Measurements from ENCODE around the gene B3GAT2. TPM values are rescaled to one million over a fixed set of nuclear protein-coding genes. Genes with fewer than 3 reads are reported as not detected.
A peak's percentile ranks its signal among the peaks of the same experiment; 100 is the strongest.

The B3GAT2 gene
- polyA plus RNA-seq, 1 of the 3 experiments (the other 2 are of a cell fraction): under 0.01 TPM

DNA sequence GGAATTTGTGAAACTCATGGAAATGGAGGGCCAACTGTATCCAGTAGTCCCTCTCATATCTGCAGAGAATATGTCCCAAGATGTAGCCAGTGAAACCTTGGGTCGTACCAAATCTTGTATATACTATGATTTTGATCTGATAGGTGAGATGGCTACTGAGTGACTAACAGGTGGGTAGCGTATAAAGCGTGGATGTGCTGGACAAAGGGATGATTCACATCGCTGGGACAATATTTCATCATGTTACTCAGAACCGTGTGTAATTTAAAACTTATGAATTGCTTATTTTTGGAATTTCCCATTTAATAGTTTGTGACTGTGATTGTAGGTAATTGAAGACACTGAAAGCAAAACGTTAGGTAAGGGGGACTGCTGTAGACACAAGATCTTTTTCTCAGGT is 145.1 kb downstream of the B3GAT2 start:
- H3K4me2 ChIP-seq: no peak overlapping the region
- H3K79me2 ChIP-seq (ENCODE audit: insufficient read depth): no peaks in the 10 kb centered on the region
- no peaks in the 10 kb centered on the region for H3F3A ChIP-seq (replicated peaks; ENCODE audit: insufficient read depth)
- no peaks in the 10 kb centered on the region; a peak in 1 of 4 replicates for H3K4me1 ChIP-seq (ENCODE audit: control insufficient read depth in 1 of 2, insufficient read depth in 2 of 2, low read depth in 1 of 2, low read length in 1 of 2)
- no peaks in the 10 kb centered on the region for H3K9me2 ChIP-seq
- WGBS (ENCODE audit: low lambda C conversion rate): 46% methylated on average over 6 of the region's 6 CpGs
- no peaks in the 10 kb centered on the region for H3K9me3 ChIP-seq
- no peak for DNase-seq
- no peak overlapping the region for H3K4me3 ChIP-seq (ENCODE audit: low read depth in 2 of 2, low read length in 1 of 2)
- peaks cover 0 to 8% of the 10 kb centered on the region in 2 experiments for H3K36me3 ChIP-seq (replicated peaks in 1 of 2; ENCODE audit: control insufficient read depth in 1 of 2, insufficient read depth in 2 of 2, low read length in 1 of 2)
- H4K20me1 ChIP-seq (ENCODE audit: insufficient read depth): no peaks in the 10 kb centered on the region
- POLR2A ChIA-PET: no interaction called here
- CTCF ChIA-PET: no interaction called here
- no peak overlapping the region for H2AFZ ChIP-seq (ENCODE audit: low read depth)
- TF ChIP-seq, protein P1, sequence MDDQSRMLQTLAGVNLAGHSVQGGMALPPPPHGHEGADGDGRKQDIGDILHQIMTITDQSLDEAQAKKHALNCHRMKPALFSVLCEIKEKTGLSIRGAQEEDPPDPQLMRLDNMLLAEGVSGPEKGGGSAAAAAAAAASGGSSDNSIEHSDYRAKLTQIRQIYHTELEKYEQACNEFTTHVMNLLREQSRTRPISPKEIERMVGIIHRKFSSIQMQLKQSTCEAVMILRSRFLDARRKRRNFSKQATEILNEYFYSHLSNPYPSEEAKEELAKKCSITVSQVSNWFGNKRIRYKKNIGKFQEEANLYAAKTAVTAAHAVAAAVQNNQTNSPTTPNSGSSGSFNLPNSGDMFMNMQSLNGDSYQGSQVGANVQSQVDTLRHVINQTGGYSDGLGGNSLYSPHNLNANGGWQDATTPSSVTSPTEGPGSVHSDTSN (IDR thresholded peaks at IDR 0.05): peak; percentile 3; the same call in 1 of the 2 replicates
- TF ChIP-seq POLR2AphosphoS5 (IDR thresholded peaks at IDR 0.05; ENCODE audit: low read depth, low read length) (no peak), REST (IDR thresholded peaks at IDR 0.05; ENCODE audit: low read depth, low read length) (no peak), USF1 (IDR thresholded peaks at IDR 0.05; ENCODE audit: borderline replicate concordance, low read depth) (no peak), MAX (IDR thresholded peaks at IDR 0.05; ENCODE audit: low read depth) (no peak), TCF12 (IDR thresholded peaks at IDR 0.05) (peak; percentile 37; the same call in 1 of the 2 replicates), MEF2A (IDR thresholded peaks at IDR 0.05; ENCODE audit: borderline replicate concordance, low read depth) (no peak), RCOR1 (IDR thresholded peaks at IDR 0.05; ENCODE audit: low read length) (no peak), CHD2 (IDR thresholded peaks at IDR 0.05; ENCODE audit: low read length, partially characterized antibody) (no peak), ELF1 (IDR thresholded peaks at IDR 0.05) (no peak), FOSL2 (IDR thresholded peaks at IDR 0.05; ENCODE audit: borderline replicate concordance, low read depth) (peak; percentile 28; the same call in 1 of the 2 replicates), SIN3A (IDR thresholded peaks at IDR 0.05; ENCODE audit: borderline replicate concordance, low read depth, low read length) (no peak), GABPA (IDR thresholded peaks at IDR 0.05; ENCODE audit: low read depth) (no peak), ZBTB33 (IDR thresholded peaks at IDR 0.05; ENCODE audit: borderline replicate concordance, low read depth) (no peak)
- TF ChIP-seq, protein P2, sequence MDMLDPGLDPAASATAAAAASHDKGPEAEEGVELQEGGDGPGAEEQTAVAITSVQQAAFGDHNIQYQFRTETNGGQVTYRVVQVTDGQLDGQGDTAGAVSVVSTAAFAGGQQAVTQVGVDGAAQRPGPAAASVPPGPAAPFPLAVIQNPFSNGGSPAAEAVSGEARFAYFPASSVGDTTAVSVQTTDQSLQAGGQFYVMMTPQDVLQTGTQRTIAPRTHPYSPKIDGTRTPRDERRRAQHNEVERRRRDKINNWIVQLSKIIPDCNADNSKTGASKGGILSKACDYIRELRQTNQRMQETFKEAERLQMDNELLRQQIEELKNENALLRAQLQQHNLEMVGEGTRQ (IDR thresholded peaks at IDR 0.05; ENCODE audit: borderline replicate concordance, low read depth, low read length): no peak
- no peak overlapping the region for H3K27ac ChIP-seq (ENCODE audit: low read depth in 2 of 2, low read length in 1 of 2)
- H3K27me3 ChIP-seq (ENCODE audit: insufficient read depth): no peaks in the 10 kb centered on the region
- H3K9ac ChIP-seq: no peak overlapping the region

Measured in SK-N-SH (cell line).